T-helper 22 cell (primary cell): ENCODE measurements around the gene FGD2.
A peak's percentile ranks its signal among the peaks of the same experiment; 100 is the strongest.

ENCODE experiments used
- DNase-seq: peaks from one replicate; pipeline ENCODE4 v3.0.0-alpha.2; 2020; ENCODE audit warnings: low read depth

Gene FGD2

DNA sequence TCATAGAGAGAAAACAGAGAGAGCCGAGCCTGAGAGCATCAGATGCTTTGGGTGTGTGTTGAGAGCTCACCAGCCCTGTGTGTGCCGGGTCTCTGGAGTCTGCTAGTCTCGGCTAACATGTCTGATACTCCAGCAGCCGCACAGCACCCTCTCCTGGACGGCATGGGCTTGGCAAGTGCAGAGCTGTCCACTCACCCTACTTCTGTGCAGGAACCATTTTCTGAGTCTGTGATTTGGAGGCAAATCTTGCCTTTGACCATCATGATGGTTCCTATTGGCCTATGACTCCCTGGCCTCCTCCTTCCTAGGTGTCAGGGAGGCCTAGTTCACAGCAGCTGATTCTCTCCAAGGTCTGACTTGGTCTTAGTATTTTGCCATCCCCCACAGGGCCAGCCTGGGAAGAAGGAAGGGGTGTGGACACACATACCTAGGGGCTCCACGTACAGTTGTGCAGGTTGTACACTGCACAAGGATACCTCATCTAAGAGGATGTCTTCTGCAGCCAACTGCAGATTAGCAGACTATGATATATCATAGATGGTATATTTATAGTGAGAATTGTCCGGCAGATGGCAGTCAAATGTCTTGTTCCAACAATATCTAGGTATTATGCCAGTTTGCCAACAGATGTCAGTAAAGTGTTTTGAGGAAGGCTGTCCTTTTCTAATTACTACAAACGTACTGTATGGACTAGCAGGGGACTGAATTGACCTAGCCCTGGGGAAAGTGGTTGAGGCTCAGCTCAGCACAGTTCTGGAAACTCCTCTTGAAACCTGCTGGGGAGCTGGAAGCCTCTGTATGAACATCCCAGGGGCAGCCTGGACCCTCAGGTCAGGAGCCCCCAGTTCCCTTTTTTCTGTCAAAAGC, 13.0 kb downstream of the FGD2 start:
- peak; percentile 73 for DNase-seq

- DNase-seq = no peak
Observed at GRCh38 chr6:37019065-37019450, 13.6 kb downstream of the FGD2 start.

DNA sequence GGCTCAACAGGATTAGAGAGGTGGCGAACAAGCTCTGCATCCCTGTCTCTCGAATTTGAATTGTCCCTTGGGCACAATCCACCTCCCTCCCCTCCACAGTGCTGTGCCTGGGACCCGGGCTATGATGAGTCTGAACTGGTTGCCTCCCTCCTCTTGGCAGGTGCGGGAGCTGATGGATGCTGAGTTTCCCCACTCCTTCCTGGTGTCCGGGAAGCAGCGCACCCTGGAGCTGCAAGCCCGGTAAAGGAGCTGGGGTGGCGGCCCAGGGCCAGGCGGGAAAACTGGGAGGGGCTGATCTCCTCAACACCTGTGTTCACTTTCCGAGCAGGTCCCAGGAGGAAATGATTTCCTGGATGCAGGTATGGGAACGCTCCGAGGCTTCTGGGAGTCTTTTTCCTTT, 14.9 kb downstream of the FGD2 start:
- DNase-seq = no peak

DNA sequence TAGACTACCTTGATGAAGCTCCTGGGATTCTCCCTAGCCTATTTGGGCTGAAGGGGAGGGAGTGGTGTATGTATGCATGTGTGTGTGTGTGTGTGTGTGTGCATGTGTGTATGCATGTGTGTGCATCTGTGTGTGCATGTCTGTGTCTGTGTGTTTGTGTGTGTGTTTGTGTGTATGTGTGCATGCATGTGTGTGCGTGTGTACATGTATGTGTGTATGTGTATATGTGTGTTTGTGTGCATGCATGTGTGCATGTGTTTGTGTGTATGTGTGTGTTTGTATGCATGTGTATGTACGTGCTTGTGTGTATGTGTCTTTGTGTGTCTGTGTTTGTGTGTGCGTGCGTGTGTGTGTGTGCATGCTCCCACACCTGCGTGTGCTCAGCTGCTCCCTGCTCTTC, 15.4 kb downstream of the FGD2 start:
- no peak for DNase-seq

DNA sequence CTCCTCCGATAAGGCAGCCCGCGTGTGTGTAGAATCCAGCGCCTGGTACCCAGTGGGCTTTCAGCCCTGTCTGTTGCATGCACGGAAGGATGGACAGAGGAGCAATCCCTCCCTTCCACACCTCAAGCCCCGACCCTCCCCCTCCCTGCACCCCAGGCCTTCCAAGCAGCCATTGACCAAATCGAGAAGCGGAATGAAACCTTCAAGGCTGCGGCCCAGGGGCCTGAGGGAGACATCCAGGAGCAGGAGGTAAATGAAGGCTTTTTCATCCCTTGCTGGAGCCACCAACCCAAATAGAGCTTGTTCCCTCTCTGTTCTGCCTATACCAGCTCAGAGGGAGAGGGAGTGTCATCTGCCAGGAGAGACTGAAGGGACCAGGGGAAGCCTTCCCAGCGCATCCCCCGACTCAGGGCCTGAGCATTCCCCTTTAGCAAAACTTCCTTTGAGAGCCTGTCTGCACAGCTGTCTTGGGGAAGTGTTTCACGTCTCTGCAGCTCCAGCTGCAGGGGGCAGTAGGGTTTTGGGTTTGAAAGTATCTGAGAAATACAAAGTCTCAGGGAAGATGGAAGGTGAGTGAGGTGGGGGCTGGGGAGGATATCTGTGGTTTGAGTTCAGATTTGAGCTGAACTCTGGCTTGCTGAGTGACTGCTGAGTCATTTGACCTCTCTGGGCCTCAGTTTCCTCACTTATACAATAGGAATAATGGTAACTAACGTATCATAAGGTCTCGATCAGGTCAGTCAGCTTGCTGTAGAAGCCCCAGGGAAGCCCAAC, 16.1 kb downstream of the FGD2 start:
- peak; percentile 39 for DNase-seq

- DNase-seq = no peak
Observed at GRCh38 chr6:37022135-37022863, 16.8 kb downstream of the FGD2 start.

DNA sequence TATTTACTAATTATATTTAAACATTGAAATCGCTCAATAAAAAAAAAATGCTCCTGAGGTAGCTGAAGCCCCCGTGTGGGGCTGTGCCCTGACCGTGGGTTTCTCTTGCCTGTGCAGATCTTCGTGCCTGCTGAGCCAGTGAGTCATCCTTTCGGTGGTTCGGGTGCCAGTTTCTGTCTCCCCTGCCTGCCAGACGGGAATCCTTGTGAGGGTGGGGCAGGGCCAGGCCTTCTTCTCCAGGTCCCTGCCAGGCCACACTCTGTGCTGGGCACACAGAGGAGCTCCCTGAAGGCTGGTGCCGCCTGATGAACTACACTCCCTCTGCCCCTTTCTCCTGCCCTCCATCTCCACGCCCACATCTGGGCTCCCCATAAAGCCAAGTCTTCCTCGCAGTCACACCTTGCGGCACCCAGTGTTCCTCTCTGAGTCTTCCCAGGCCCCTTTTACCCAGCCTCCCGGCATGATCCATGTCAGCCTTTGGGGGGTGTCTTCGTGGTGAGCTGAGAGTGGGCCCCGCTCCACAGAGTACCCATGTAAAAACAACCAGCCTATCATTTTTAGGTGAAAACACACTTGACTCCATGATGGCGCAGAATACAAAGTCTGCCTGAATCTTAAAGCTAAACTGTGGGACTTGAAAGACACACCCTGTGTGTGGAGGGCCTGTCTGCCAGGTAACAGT, 19.3 kb downstream of the FGD2 start:
- no peak for DNase-seq

DNA sequence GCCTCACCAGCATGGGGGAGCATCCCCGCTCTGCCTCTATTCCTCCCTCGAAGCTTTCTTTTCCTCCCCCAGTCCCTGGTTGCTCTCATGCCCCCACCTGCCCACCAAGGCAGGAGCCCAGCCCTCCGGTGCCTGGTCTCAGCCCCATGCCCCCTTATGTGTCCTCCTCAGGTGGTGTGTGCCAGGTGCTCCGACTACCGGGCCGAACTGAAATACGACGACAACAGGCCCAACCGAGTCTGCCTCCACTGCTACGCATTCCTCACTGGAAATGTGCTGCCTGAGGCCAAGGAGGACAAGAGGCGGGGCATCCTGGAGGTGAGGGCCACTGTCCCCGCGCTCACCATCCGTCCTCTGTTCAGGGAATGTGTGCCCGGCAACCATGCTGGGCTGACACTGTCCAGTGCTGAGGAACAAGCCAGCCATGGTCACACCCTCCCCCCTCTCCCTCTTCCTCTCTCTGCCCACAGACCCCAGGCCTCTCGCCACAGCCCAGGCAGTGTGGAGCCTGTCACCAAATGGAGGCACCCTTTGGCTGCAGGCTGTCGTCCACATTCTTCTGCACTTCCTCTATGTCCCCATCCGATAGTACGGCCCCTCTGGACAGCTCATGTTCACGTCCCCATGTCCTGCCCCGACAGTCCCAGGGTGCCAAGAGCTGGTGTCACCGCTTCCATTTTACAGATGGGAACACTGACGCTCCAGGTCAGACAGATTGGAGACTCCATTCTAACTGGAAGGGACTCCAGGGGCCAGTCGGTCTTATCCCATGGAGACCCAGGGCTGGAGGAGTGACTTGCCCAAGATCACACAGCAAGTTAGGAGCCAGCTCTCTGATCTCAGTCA, 20.4 kb downstream of the FGD2 start:
- no peak for DNase-seq

GRCh38 chr6:37027036-37027720, 21.7 kb downstream of the FGD2 start:
- no peak for DNase-seq

GRCh38 chr6:37027811-37028469, 22.5 kb downstream of the FGD2 start:
- no peak for DNase-seq

DNA sequence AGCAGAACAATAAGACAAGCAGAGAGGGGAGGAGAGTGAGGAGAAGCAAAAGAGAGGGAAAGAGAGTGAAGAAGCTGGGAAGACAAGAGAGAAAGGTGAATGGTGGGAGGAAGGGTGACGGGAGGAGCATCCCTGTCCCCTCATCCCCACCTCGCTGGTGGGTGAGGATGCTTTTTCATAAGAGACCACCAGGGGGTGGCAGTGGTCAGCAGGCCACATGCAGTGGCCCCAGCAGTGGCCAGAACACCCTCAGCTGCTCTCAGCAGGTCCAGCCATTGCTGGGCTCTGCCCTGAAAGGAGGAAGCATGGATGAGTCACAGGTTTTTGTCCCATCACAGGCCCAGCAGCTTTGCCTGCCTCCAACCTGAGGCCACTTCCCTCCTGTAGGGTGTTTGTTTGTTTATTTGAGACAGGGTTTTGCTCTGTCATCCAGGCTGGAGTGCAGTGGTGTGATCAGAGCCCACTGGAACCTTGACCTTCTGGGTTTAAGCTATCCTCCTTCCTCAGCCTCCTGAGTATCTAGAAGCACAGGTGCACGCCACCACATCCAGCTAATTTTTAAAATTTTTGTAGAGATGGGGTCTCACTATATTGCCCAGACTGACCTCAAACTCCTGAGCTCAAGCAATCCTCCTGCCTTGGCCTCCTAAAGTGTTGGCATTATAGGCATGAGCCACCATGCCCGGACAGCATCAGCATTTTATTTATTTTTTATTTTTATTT, 24.0 kb downstream of the FGD2 start:
- DNase-seq = no peak

- DNase-seq = no peak
Observed at GRCh38 chr6:37030599-37030998, 25.1 kb downstream of the FGD2 start.

DNA sequence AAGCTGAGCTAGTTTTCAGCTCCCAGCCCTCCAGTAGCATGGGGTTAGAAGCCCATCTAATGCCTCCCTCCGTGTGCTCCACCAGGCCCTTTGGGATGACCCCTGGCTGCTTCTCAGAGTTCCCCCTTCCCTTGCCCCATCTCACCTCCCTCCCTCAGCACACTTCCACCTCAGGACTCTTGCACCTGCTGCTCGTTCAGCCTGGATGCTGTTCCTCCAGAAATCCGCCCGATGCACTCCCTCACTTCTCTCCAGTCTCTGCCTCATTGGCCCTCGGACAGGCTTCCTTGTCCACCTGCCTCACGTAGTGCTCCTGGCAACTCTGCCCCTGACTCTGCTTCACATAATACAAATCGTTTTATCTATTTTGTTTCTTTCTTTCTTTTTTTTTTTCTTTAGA, 26.8 kb downstream of the FGD2 start:
- DNase-seq = no peak

DNA sequence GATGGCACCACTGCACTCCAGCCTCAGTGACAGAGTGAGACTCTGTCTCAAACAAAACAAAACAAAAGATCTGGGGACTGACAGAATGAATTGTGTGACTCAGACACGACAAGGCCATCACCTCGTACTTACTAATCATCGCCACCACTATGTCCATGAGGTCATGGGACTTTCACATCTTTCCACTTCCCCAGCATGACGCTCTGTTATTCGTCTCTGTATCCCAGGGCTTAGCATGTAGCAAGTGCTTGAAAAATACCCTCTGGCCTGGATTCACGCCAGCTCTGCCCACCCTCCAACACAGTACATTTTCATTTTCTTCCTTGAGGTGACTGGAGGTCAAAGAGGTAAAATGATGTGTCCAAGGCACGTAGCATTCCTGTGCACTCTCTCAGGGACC, 27.8 kb downstream of the FGD2 start:
- DNase-seq = no peak

GRCh38 chr6:37033819-37034795, 28.7 kb downstream of the FGD2 start:
- no peak for DNase-seq

DNA sequence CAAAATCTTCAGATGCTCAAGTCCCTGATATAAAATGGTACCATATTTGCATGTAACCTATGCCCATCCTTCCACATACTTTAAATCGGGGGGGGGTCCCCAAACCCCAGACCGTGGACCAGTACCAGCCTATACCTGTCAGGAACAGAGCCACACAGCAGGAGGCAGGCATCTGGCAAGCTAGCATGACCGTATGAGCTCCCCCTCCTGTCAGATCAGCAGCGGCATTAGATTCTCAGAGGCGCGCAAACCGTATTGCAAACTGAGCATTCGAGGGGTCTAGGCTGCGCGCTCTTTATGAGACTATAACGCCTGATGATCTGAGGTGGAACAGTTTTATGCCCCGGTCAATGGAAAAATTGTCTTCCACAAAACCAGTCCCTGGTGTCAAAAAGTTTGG, 30.7 kb downstream of the FGD2 start:
- no peak for DNase-seq

DNA sequence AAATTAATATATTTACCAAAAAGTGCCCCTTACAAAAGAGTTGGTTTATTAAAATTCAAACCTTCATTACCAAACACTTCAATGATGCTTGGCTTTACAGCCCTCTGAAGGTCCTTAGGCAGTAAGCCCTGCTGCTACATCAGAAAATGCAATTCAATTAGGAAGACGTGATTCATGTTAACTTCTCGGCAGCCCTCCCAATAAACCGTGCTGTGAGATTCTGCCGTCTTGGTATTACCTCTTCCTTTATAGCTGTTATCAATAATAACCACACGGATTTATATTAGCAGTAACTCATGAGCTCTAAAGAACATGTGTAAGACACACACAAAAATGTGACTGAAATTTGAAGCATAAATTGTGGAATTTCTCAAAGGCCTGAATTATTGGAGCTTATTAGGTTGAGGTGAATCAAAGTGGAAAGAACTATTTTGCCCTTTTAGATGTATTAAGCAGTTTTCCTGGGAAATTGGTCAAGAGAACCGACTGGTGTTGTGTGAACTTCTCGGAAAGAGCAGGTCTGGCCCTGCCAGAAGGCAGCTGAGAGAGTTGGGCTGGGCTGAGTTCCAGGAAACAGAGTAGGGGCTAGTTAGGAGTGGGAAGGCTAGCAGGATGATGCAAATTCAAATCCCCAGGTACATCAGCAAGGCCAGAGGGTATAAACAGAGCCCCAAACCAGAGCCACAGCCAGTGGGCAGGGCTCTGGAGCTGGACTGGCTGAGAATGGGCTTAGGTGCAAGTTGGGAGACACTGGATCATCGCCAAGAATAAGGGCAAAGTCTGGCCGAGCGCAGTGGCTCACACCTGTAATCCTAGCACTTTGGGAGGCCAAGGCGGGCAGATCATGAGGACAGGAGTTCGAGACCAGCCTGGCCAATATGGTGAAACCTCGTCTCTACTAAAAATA, 33.1 kb downstream of the FGD2 start:
- DNase-seq = no peak
